Tibial nerve (tissue), 3 donors: ENCODE results near the gene C2CD5.

Experiments used
- POLR2A ChIP-seq, 2 donors: fragments of 450-650 bp; IDR thresholded peaks; one replicate each; pipeline ENCODE4 v1.6.1; 2017; ENCODE audit warnings: antibody characterized with exemption in 2 of 2, mild to moderate bottlenecking in 2 of 2, moderate library complexity in 2 of 2
- TF ChIP-seq, protein P1 (sequence below), 5 experiments: fragments of 200-600 bp in 3 of 5; fragments of 450-650 bp in 2 of 5; sonication (generic) in 3 of 5; IDR thresholded peaks; one replicate each; pipeline ENCODE4 v1.5.1; 2016 to 2019; ENCODE audit warnings: antibody characterized with exemption in 5 of 5, mild to moderate bottlenecking in 3 of 5, moderate library complexity in 2 of 5

- TF ChIP-seq, protein P1, sequence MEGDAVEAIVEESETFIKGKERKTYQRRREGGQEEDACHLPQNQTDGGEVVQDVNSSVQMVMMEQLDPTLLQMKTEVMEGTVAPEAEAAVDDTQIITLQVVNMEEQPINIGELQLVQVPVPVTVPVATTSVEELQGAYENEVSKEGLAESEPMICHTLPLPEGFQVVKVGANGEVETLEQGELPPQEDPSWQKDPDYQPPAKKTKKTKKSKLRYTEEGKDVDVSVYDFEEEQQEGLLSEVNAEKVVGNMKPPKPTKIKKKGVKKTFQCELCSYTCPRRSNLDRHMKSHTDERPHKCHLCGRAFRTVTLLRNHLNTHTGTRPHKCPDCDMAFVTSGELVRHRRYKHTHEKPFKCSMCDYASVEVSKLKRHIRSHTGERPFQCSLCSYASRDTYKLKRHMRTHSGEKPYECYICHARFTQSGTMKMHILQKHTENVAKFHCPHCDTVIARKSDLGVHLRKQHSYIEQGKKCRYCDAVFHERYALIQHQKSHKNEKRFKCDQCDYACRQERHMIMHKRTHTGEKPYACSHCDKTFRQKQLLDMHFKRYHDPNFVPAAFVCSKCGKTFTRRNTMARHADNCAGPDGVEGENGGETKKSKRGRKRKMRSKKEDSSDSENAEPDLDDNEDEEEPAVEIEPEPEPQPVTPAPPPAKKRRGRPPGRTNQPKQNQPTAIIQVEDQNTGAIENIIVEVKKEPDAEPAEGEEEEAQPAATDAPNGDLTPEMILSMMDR (IDR thresholded peaks at IDR 0.05), result no peak
- no peak for TF ChIP-seq POLR2A (IDR thresholded peaks at IDR 0.05)
Observed at GRCh38 chr12:22413592-22413991, 130.8 kb downstream of the C2CD5 start.
